Suprapubic skin (tissue), 4 donors: ENCODE measurements around the gene DUSP23.

Experiments
- EP300 ChIP-seq: sonication (generic); formaldehyde crosslinking; IDR thresholded peaks from one replicate; pipeline ENCODE4 v1.6.1; 2017; ENCODE audit warnings: antibody characterized with exemption
- POLR2A ChIP-seq, 2 donors: fragments of 450-650 bp; IDR thresholded peaks; one replicate each; pipeline ENCODE4 v1.6.1; 2017; ENCODE audit warnings: antibody characterized with exemption in 2 of 2, mild to moderate bottlenecking in 2 of 2, moderate library complexity in 2 of 2
- POLR2AphosphoS5 ChIP-seq, 3 donors: sonication (generic); formaldehyde crosslinking; IDR thresholded peaks; one replicate each; pipeline ENCODE4 v1.6.1; 2017; ENCODE audit warnings: antibody characterized with exemption in 3 of 3
- TF ChIP-seq, protein P1 (sequence below), 2 donors: fragments of 200-600 bp in 1 of 2; fragments of 450-650 bp in 1 of 2; sonication (generic) in 1 of 2; IDR thresholded peaks; one replicate each; pipeline ENCODE4 v1.5.1; 2016 to 2019; ENCODE audit warnings: antibody characterized with exemption in 2 of 2, mild to moderate bottlenecking in 1 of 2, moderate library complexity in 1 of 2

DNA sequence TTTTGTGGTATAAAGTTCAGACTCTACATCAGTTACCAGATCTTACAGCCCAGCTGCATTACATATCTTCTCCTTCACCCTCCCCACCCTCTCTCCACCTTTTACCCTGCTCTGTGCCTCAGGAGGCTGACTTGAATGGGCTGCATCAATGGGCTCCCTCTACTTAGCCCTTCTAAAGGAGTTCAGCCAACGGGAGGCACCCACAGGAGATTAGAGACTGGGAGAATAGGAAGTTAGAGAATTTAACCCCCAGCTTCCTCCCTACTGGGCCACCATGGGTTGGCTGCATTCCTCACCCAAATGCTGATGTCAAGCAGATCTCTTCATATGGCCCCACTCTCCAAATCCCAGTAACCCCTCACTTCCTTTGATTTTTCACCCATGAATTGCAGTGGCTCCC lies 17.1 kb upstream of the DUSP23 start:
- TF ChIP-seq POLR2A (IDR thresholded peaks at IDR 0.05): no peak
- TF ChIP-seq, protein P1, sequence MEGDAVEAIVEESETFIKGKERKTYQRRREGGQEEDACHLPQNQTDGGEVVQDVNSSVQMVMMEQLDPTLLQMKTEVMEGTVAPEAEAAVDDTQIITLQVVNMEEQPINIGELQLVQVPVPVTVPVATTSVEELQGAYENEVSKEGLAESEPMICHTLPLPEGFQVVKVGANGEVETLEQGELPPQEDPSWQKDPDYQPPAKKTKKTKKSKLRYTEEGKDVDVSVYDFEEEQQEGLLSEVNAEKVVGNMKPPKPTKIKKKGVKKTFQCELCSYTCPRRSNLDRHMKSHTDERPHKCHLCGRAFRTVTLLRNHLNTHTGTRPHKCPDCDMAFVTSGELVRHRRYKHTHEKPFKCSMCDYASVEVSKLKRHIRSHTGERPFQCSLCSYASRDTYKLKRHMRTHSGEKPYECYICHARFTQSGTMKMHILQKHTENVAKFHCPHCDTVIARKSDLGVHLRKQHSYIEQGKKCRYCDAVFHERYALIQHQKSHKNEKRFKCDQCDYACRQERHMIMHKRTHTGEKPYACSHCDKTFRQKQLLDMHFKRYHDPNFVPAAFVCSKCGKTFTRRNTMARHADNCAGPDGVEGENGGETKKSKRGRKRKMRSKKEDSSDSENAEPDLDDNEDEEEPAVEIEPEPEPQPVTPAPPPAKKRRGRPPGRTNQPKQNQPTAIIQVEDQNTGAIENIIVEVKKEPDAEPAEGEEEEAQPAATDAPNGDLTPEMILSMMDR (IDR thresholded peaks at IDR 0.05): no peak
- TF ChIP-seq EP300: no peak
- no peak for TF ChIP-seq POLR2AphosphoS5 (IDR thresholded peaks at IDR 0.05)
